NCI-H2196 treated with DMSO at 0.1 percent for 48 hours (cell line): ENCODE results near the gene IKBKE.

ENCODE experiments used
- DNase-seq: peaks from one replicate; lab custom pipeline; 2025; ENCODE audit not compliant: unreplicated experiment; lab: John Stamatoyannopoulos, UW

The IKBKE gene

DNA sequence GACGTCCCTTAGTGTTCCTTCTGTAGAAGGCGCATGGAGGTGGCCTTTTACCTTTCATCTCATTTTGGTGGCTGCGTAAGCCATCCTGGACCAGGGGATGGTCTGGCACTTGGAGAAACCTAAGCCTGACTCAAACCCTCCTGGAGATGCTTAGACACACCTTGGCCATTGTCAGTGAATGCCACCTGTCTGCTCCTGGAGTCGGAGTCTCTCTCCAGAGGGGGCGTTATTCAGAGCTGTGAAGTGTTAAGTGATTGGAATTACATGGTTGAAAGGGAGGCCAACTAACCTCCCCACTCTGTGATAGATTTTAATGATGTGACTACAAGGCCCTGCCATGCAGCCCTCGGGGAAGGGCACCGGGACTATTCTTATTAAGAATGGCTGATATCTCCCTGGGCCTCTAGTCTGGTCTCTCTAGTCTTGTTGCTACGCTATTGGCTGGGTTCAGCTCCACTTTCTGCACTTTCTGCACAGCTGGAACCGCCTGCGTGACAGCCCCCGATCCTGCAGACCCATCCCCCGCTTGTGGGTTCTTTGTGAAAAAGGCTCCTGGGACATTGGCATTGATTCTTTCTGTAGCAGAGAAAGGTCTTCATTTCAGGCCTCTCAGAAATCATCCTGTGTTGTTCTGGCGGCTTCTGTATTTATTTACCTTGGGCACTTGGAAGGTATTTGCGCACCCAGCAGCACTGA is 41.2 kb downstream of the IKBKE start:
- DNase-seq = no peak

DNA sequence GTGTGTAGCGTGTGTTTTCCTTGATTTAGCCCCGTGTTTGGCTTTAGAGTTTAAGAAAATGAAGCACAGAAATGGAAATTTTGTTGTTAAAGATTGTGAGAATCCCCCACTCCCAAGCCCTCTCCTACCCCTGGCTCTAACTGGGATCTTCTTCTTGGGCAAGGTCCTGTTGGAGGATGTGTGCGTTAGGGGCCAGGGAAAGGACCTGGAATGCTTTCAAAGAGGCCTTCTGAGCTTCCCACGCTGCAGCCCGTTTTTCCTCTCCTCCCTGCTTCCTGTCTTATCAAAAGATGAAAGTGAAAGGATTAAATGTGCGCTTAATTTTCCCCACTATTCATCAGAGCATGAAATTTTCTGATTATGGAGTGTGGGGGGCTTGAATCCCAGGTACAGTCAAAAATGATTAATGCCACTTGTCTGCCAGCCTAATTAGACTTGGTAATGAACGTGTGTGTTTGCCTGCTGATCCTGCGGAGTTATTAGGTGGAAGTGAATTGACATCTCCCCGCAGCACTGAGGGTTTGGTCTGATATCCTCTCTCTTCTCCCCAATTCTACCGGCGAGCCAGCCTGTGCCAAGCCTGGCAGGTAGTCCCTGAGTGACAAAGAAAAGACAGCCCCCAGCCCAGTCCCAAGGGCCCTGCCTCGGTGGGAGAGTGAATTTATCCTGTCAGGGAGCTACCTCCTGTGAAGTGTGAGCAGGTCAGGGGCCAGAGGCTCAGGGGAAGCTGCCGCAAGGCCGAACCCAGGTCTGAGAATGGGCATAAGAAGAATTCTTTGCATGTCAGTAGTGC is 42.0 kb downstream of the IKBKE start:
- DNase-seq = no peak

DNA sequence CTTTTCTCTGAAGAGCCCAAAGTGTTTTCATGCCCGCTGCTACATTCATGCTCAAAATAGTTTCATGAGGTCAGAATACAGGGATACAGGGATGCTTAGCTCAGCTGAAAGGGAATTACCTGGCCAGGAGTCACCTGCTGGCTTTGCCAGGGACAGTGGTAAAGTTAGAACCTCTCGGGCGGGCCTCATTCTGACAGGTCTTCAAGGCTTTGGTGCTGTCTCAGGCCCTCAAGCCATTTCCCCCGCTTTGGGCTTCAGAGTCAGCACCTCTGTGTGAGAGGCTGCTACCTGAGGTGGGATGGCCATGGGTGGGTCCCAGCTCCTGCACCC is 42.5 kb downstream of the IKBKE start:
- no peak for DNase-seq

DNA sequence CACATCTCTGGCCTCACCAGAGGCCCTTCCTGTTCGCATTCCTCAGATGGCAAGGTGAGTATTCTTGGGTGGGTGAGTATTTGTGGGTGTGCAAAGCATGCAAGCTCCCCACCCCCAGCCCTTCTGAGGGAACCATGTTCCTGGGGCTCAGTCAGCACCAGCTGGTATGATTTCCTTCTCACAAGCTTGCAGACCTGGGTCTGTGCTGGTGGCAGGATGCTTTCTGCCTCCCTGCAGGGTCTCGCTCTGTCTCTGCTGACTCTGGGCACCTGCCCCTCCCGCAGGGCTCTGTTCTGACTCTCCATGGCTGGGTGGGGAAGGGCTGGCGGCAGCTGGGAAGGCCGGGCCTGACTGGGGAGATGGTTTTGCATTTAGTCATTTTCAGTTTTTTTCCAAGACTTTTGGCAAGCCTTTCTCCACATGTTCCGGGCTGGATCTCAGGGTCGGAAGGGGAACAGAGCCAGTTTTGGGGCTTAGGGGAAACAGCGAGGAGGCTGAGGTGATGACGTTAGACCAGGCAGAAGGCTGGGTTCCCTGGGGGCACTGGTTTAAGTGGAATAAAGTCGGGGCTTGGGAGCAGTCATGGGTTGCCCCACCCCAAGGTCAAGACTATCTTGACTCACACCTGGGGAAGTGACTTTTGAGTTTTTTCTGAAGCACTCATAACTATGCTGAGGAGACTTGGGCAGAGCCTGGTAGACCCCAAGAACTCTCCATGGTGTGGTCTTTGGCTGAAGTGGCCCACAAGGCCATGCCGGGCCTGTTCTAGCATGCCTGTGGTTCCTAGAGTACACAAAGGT is 43.2 kb downstream of the IKBKE start:
- no peak for DNase-seq

DNA sequence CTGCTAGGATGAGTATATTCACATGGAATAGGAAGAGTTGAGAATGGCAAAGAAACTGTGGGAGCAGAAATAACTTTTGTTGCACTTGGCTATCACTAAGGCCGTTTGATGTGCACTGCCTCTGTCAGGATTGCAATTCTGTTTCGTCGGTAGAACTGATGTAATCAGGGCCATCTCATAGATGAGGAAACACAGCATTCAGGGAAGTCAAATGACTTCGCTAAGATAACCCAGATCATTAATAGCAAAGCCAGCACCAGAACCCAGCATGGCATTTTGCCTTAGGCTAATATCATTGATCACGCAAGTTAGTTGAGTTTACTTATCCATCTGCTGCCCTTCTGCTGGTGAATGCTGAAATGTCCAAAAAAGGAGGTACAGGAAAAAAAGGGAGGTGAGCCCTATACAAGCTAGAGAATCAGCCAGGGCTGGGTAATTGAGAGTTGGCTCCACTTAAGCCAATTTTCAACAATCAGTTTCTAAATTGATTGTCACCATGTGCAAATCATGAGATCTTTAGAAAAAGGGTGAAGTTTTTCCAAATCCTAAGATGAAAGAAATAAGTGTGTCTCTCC is 44.6 kb downstream of the IKBKE start:
- no peak for DNase-seq

DNA sequence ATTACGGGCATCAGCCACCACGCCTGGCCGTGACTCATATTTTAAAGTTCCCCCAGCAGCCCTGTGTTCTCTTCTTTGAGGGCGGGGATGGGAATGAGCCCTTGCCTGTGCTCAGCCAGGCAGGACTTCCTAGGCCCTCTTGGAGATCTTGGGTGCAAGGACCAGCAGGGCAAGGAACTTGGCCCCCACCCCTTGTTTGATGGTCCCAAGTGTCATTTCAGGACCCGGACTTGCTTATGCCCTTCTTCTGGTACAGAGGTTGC is 46.4 kb downstream of the IKBKE start:
- no peak for DNase-seq

DNA sequence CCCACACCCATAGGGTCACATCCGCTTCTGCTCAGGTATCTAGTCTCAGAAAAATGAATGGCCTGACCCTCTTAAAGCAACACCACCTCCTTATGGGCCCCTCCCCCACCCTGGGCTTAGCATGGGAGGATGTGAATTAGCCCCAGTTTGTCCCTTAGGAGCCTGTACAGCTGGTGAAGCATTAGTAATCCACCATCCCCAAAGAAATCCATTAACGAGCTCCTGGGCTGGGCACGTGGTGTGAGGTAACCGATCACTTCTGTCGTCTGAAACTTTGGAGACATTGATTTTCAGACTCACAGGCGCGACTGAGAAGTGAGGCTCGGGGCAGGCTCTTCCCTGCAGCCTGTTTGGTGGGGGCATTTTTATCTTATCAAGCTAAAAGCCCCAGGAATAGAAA is 47.5 kb downstream of the IKBKE start:
- DNase-seq = no peak

DNA sequence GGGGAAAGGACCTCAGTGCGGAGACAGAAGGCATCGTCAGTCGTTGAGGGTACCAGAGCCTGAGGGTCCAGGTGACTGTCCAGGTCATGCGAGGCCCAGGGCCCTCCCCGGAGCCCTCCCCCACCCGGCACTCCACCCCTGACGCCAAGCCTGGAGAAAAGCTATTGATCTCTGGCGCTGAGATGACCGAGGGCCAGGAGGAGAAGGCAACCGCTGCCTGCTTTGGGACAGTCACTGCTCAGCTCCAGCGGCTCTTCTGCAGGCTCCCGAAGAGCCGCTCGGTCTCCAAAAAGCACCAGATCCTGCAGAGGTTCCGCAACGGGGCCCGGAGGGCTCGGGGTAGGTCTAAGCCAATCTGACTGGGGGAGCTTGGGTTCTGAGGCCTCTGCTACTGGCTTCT is 47.9 kb downstream of the IKBKE start:
- DNase-seq = no peak

DNA sequence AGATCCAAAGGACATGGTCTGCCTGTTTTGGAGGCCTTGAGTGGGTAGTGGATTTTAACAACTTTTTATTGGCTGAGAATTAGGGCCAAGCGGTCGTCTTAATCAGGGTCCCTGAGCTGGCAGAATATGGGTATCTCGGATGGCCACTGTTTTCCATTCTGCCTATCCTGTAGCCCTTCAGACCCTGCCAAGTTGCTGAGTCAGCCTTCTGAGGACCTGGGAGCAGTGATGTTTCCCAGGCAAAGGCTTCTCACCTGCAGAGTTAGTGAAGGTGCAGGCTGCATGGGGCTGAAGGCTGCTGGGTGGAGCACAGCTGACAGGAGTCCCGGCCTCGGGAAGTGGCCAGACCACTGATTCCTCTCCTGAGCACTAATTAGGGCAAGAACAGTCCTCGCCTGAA is 48.5 kb downstream of the IKBKE start:
- DNase-seq = no peak

DNA sequence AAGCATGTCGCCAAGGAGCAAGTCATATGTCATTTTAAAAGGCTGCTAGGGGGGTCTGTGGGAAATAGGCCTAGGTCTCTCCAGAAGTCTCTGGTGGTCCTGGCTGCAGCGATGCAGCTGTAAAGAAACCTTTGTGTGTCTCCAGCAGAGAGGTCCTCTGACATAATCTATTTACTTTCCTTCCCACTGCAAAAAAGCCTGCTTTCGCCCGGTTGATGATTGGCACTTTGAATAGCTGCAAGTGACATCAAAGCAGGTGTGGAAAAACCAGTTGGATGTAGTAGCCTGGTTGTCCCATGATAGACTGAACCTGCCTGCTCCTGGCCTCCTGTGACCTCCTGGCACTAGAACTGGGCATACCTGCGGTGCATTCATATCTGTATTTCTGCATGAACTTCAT is 50.9 kb downstream of the IKBKE start:
- DNase-seq = no peak

DNA sequence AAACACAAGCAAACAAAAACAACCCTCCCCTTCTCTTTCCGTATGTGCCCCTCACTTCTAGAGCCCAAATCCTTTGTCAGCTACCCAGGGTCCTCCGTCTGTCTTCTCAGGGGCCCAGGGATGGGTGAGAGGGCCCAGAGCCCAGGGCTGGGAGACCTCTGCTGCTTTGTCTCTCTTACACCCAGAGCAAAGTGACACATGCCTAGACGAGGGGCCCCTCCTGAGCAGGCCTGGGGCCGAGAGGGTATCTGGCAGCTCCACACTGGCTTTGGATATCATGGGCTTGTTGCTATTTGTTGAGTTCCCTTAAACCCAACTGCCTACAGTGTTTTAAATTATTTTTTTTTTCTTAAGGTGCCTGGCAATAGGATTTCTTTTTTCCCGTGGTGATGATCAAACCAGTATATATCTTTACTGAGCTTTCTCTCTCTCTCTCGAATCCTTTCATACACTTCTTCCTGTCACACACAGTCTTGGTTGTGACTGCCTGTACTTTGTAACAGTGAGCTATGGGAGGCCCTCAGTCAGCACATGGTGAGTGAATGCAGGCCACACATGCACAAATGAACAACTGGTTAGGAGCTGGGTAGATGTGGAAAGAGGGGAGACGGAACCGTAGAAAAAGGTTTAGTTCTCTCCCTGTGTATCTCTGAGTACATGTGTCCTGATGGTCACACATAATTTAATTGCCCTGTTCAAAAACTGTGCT is 51.6 kb downstream of the IKBKE start:
- DNase-seq = no peak

DNA sequence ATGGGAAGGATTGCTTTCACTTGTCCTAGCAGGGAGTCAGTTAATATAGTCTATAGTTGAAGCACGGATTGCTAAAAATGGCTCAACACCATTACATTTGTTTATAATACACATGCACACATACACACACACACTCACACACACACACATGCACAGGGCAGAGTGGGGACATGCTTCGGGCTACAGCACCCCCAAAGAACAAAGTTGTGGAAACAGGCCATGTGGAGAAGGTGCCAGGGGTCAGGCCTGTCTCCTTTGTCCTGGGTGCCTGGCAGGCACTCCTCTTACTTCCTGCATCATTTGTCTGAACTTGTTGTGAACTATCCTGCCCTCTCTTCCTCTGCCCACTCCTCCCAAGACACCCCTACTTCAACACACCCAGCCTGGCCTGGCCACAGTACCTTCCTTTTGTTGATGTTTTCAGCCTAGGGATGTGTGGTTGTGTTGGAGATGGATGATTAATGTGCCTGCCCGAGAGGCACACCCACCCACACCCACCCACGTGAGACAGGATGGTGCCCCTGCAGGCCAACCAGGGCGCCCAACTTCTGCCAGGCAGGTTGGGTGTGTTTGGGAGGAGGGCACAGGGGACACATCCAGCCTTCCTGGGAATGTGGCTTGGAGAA is 54.6 kb downstream of the IKBKE start:
- DNase-seq = no peak

DNA sequence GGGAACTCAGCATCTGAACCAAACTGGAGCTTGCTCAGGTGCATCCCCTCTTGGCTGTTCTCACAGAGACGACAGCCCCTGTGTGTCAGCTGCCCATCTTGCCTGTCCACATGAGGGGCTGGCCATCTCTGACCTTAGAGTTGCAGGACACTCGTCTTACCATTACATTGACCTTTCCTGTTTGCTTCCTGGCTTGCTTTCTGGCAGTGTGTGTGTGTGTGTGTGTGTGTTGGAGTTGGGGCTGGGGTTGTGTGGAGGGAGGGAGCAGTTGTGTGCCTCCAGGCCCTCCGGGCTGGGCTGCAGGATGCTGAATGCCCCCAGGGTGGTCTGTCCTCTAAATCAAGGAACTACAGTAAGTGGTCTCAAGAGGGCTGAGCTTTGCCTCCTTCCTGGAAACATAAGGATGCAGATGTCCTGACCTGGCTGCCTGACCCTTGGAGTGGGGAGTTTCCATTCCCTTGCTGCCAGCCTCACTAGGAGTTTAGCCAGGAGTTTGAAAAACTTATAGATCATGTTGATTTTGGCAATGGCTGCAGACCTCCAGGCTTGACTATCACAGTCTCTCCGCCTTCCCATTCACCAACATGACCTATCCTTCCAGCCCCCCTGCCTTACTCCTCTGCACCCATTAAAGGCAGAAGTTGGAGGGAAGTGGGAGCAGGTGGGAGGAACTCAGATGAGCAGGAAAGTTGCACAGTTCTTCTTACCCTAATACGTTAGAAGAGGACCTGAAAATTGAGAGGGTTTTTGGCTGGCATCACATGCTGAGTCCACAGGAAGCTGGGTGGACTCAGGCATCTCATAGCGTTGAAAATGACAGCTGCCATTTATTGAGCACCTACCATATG is 56.0 kb downstream of the IKBKE start:
- DNase-seq = no peak

DNA sequence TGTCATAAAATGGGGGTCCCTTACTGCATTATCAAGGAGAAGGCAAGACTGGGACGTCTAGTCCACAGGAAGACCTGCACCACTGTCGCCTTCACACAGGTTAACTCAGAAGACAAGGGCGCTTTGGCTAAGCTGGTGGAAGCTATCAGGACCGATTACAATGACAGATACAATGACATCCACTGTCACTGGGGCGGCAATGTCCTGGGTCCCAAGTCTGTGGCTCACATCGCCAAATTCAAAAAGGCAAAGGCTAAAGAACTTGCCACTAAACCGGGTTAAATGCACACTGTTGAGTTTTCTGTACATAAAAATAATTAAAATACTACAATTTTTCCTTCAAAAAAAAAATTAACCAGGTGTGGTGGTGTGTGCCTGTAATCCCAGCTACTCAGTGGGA is 59.1 kb downstream of the IKBKE start:
- DNase-seq = no peak

DNA sequence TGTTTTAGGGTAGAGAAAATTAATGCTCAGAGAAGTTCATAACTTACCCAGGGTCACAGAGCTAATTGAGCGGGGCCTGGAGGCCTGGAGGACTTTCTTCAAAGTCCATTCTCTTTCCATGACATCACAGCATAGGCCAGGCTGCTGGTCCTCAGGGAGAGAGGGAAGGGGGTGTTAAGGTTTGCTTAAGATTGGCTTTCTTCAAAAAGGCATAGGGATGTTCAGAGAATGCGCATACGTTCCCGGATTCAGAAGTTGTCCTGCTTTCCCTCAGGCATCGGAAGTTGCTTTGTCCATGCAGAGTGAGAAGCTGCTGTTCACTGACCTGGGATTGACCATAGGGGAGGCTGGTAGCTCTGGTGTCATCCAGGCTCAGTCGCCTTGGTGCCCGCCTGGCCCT is 62.1 kb downstream of the IKBKE start:
- no peak for DNase-seq

DNA sequence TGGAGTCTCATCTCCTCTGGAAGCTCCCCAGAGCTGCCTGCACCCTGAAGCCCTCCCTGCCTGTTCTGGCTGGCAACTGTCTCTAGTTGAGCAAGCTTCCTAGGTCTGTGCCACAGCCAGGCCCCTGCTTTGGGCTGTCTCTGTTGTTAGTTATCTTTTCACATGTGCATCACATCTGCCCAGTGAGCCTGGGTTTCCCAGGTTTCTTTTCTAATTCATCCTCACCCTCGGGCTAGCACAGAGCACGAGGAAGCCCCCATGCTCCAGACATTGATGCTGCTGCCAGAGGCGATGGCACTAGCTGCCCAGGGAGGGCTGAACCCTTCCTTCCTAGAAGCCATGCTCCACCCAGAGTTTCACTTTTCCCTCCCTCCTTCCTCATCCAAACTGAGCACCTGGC is 64.3 kb downstream of the IKBKE start:
- DNase-seq = no peak

DNA sequence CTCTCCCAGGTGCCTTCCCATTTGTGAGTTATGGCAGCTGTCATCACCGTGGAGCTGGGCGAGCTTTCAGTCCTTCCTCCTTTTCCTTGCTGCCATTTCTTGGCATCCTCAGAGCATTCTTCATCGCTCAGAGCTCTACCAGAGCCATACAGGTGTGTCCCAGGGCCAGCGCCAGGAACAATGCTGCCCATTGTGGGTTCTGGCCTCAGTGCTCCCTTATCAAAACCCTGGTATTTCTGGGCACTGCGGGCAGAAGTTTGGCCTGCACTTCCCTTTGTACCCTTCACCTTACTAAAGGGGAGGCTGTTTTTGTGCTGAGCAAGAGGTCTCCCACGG is 65.5 kb downstream of the IKBKE start:
- DNase-seq = no peak

DNA sequence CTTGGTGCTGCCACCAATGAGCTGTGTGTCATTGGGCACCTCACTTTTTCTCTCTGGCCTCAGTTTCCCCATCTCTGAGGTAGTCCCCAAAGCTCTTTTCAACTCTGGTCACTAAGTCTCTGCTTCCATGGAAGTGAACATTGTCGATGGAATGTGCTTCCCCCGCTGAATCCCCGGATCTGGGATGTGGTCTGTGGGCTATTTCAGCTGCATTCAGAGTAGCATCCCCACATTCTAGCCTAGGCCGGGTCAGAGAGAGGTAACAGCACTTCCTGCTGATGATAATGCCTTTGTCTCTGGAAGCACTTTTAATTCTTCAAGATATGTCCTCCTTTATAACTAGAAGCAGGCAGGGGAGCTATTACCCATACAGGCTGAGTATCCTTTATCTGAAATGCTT is 66.9 kb downstream of the IKBKE start:
- no peak for DNase-seq

DNA sequence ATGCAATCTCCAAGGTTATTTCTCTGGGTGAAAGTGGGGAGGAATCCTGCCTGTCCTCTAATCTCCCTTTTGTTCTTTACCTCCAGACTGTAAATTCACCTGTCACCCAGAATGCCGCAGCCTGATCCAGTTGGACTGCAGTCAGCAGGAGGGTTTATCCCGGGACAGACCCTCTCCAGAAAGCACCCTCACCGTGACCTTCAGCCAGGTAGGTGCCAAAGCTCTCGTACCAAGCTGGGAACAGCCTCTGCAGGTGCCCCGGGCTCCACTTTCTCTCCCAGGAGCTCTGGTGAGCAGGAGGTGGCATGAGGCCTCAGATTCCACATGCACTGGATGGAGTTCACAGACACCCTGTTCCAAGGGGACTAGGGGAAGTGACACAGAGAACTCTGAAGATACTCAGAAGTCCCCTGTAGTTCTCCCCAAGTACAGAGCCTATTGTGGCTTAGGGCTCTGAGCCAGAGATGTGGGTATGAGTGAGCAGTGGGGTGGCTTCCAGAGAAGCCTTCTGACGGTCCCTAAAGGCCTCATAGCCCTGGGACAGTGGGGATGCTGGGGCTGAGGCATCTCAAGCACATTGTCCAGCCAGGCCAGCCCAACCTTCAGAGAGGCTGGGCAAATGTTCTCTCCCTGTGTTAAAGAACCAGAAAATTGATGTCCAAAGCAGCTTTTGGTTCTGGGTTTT is 68.0 kb downstream of the IKBKE start:
- DNase-seq = no peak
